NB4 (cell line): ENCODE measurements around the gene AP4B1.

Experiments
- DNase-seq: peaks from one replicate; pipeline ENCODE4 v3.0.0; 2010; ENCODE audit warnings: low read depth
- H3K4me3 ChIP-seq: one replicate; pipeline ENCODE4 v1.5.1; 2011; ENCODE audit warnings: mild to moderate bottlenecking, low read depth, low read length, moderate library complexity
- CTCF ChIP-seq: IDR thresholded peaks from one replicate; pipeline ENCODE4 v1.5.1; 2012; ENCODE audit warnings: low read depth, low read length
- MAX ChIP-seq: IDR thresholded peaks from 2 replicates; pipeline ENCODE4 v1.6.1; 2011; ENCODE audit warnings: low read depth, low read length
- MYC ChIP-seq: IDR thresholded peaks from 2 replicates; pipeline ENCODE4 v1.6.1; 2011; ENCODE audit warnings: low read depth, low read length
- POLR2A ChIP-seq: IDR thresholded peaks from 2 replicates; pipeline ENCODE4 v1.6.1; 2011; ENCODE audit warnings: mild to moderate bottlenecking; ENCODE audit not compliant: insufficient read length; ENCODE audit errors: extremely low read depth

Gene AP4B1

GRCh38 chr1:113872219-113872935, 32.2 kb downstream of the AP4B1 start:
- H3K4me3 ChIP-seq: peak overlapping the region; percentile 21
- peak; percentile 78 for DNase-seq
- TF ChIP-seq MYC (no peak), POLR2A (no peak)

GRCh38 chr1:113871597-113872113, 32.9 kb downstream of the AP4B1 start, which contains the start of gene PTPN22:
TSS of gene PTPN22 (minus strand) at chr1:113871712.
- peak; percentile 94 for DNase-seq
- TF ChIP-seq CTCF (no peak), MYC (peak; percentile 96), POLR2A (peak; percentile 81), MAX (peak; percentile 95)
- peak within 1 kb of the TSS; percentile 79 for H3K4me3 ChIP-seq

GRCh38 chr1:113870778-113871177, 33.8 kb downstream of the AP4B1 start:
- H3K4me3 ChIP-seq: peak overlapping the region; percentile 79

GRCh38 chr1:113868387-113869083, 36.1 kb downstream of the AP4B1 start:
- TF ChIP-seq POLR2A (no peak), CTCF (no peak)
- no peak overlapping the region for H3K4me3 ChIP-seq
- peak; percentile 19 for DNase-seq

More at GRCh38 chr1:113870778-113871177, 33.8 kb downstream of the AP4B1 start:
- TF ChIP-seq MYC (no peak), MAX (no peak), CTCF (no peak), POLR2A (no peak)
- DNase-seq: no peak

GRCh38 chr1:113861641-113862040, 43.0 kb downstream of the AP4B1 start:
- TF ChIP-seq CTCF (no peak), MYC (no peak), MAX (no peak), POLR2A (no peak)
- DNase-seq: peak; percentile 27
- H3K4me3 ChIP-seq: no peak overlapping the region

- no peak for DNase-seq
- TF ChIP-seq MAX: no peak
- TF ChIP-seq CTCF: no peak
- H3K4me3 ChIP-seq: no peak overlapping the region
These were observed 43.7 kb downstream of the AP4B1 start for GRCh38 chr1:113860891-113861290.
